HEK293T (cell line): ENCODE measurements around the gene CLMP.

Source experiments
- CTCF ChIA-PET: fragments of 350-600 bp; formaldehyde crosslinking; extraction: SDS; loops from one replicate; lab custom pipeline; 2021; ENCODE audit warnings: antibody characterized with exemption, inconsistent platforms; lab: Yijun Ruan, JAX
- POLR2A ChIA-PET: fragments of 350-600 bp; formaldehyde crosslinking; extraction: SDS; loops from one replicate; lab custom pipeline; 2020; ENCODE audit warnings: antibody characterized with exemption, inconsistent platforms; lab: Yijun Ruan, JAX
- DNase-seq: peaks from one replicate; pipeline ENCODE4 v3.0.0; 2012; ENCODE audit warnings: mixed read lengths; ENCODE audit errors: extremely low spot score
- ARNT ChIP-seq: fragments of 450-650 bp; IDR thresholded peaks from 2 replicates; pipeline ENCODE4 v1.6.1; 2017; ENCODE audit warnings: mild to moderate bottlenecking
- BHLHE40 ChIP-seq: fragments of 450-650 bp; IDR thresholded peaks from 2 replicates; pipeline ENCODE4 v1.6.1; 2016; ENCODE audit warnings: mild to moderate bottlenecking, moderate library complexity, borderline replicate concordance
- CTBP1 ChIP-seq: fragments of 450-650 bp; IDR thresholded peaks from 2 replicates; pipeline ENCODE4 v1.6.1; 2016; ENCODE audit warnings: borderline replicate concordance
- ELF4 ChIP-seq: fragments of 450-650 bp; IDR thresholded peaks from 2 replicates; pipeline ENCODE4 v1.6.1; 2017; ENCODE audit warnings: antibody characterized with exemption
- FOXA1 ChIP-seq: fragments of 450-650 bp; IDR thresholded peaks from 2 replicates; pipeline ENCODE4 v1.6.1; 2016; ENCODE audit warnings: mild to moderate bottlenecking
- FOXK2 ChIP-seq: fragments of 450-650 bp; IDR thresholded peaks from 2 replicates; pipeline ENCODE4 v1.6.1; 2016; ENCODE audit warnings: mild to moderate bottlenecking
- FOXM1 ChIP-seq: fragments of 450-650 bp; IDR thresholded peaks from 2 replicates; pipeline ENCODE4 v1.6.1; 2017; ENCODE audit warnings: mild to moderate bottlenecking, borderline replicate concordance
- HDGF ChIP-seq: fragments of 450-650 bp; IDR thresholded peaks from 2 replicates; pipeline ENCODE4 v1.6.1; 2017; ENCODE audit warnings: antibody characterized with exemption, borderline replicate concordance
- L3MBTL2 ChIP-seq: fragments of 450-650 bp; conservative IDR thresholded peaks from 2 replicates; pipeline ENCODE4 v1.6.1; 2016; ENCODE audit warnings: mild to moderate bottlenecking
- LEF1 ChIP-seq: fragments of 450-650 bp; IDR thresholded peaks from 2 replicates; pipeline ENCODE4 v1.6.1; 2017; ENCODE audit warnings: mild to moderate bottlenecking, borderline replicate concordance
- NFRKB ChIP-seq: fragments of 450-650 bp; IDR thresholded peaks from 2 replicates; pipeline ENCODE4 v1.6.1; 2016; ENCODE audit warnings: mild to moderate bottlenecking, moderate library complexity
- SP1 ChIP-seq: fragments of 450-650 bp; IDR thresholded peaks from 2 replicates; pipeline ENCODE4 v1.6.1; 2017
- SUZ12 ChIP-seq: fragments of 450-650 bp; IDR thresholded peaks from 2 replicates; pipeline ENCODE4 v1.6.1; 2016; ENCODE audit warnings: mild to moderate bottlenecking
- TARDBP ChIP-seq: fragments of 450-650 bp; IDR thresholded peaks from 2 replicates; pipeline ENCODE4 v1.6.1; 2016
- ZNF384 ChIP-seq: fragments of 450-650 bp; IDR thresholded peaks from 2 replicates; pipeline ENCODE4 v1.6.1; 2016
- TF ChIP-seq, protein P1 (sequence below): fragments of 450-650 bp; IDR thresholded peaks from 2 replicates; pipeline ENCODE4 v1.6.1; 2016

CLMP gene

GRCh38 chr11:123235656-123236261 is 40.7 kb upstream of the CLMP start:
- ChIA-PET POLR2A (interaction anchor here (0.8 kb wide), 1 partner anchor 174 kb away, joined by 3 read pairs; the partner anchor contains the start of gene HSPA8), CTCF (interaction anchor here (0.7 to 1.1 kb wide), 6 partner anchors 9 to 124 kb away, joined by 3 to 5 read pairs (median 3); no protein-coding TSS in a partner anchor)
- no peak for TF ChIP-seq ARNT
- no peak for TF ChIP-seq FOXA1
- no peak for TF ChIP-seq FOXM1
- TF ChIP-seq ELF4, result no peak
- TF ChIP-seq SUZ12, result no peak
- TF ChIP-seq CTBP1, result no peak
- TF ChIP-seq BHLHE40, result no peak
- no peak for TF ChIP-seq SP1
- TF ChIP-seq NFRKB, result no peak
- no peak for TF ChIP-seq FOXK2
- TF ChIP-seq, protein P1, sequence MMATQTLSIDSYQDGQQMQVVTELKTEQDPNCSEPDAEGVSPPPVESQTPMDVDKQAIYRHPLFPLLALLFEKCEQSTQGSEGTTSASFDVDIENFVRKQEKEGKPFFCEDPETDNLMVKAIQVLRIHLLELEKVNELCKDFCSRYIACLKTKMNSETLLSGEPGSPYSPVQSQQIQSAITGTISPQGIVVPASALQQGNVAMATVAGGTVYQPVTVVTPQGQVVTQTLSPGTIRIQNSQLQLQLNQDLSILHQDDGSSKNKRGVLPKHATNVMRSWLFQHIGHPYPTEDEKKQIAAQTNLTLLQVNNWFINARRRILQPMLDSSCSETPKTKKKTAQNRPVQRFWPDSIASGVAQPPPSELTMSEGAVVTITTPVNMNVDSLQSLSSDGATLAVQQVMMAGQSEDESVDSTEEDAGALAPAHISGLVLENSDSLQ, result no peak
- DNase-seq, result no peak

- peak; percentile 85 for DNase-seq
- CTCF ChIA-PET, result interaction anchor here (0.7 to 1.1 kb wide), 6 partner anchors 8 to 124 kb away, joined by 3 to 5 read pairs (median 3); no protein-coding TSS in a partner anchor
- no peak for TF ChIP-seq FOXM1
- TF ChIP-seq, protein P1, result no peak
- TF ChIP-seq CTBP1, result no peak
- TF ChIP-seq ZNF384, result no peak
- no peak for TF ChIP-seq HDGF
- TF ChIP-seq ARNT, result no peak
- no peak for TF ChIP-seq BHLHE40
- no peak for TF ChIP-seq L3MBTL2
- no peak for TF ChIP-seq ELF4
- POLR2A ChIA-PET, result interaction anchor here (0.8 kb wide), 1 partner anchor 173 kb away, joined by 3 read pairs; the partner anchor contains the start of gene HSPA8
Measured at GRCh38 chr11:123235117-123235655, 40.1 kb upstream of the CLMP start.

DNA sequence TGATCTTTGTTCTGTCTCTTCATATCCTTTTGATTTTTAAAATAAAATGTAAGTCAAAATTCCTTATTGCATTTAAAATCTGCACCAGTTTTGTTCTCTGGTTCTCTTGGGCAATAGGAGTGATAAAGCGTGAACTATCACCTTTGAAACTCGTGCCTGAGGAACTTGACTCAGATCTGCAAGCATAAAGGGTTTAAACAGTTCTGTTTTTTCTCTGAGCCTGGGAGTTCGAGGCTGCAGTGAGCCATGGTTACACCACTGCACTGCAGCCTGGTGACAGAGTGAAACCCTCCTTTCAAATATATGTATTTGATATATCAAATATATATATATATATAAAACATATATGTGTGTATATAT is 38.9 kb upstream of the CLMP start:
- CTCF ChIA-PET, result no interaction called here
- no peak for DNase-seq
- TF ChIP-seq SP1 (no peak), LEF1 (no peak), ZNF384 (no peak), ELF4 (no peak), BHLHE40 (no peak), FOXK2 (no peak)
- POLR2A ChIA-PET, result no interaction called here

GRCh38 chr11:123233280-123233974 is 38.4 kb upstream of the CLMP start:
- ChIA-PET POLR2A (no interaction called here), CTCF (interaction anchor here (1.1 kb wide), 1 partner anchor 20 kb away, joined by 4 read pairs; no protein-coding TSS in a partner anchor)
- TF ChIP-seq ELF4 (no peak), SUZ12 (no peak)
- TF ChIP-seq, protein P1, result no peak
- no peak for DNase-seq

GRCh38 chr11:123231777-123232176 is 36.7 kb upstream of the CLMP start:
- TF ChIP-seq ARNT, result no peak
- no peak for TF ChIP-seq NFRKB
- no peak for TF ChIP-seq ZNF384
- TF ChIP-seq L3MBTL2, result no peak
- TF ChIP-seq, protein P1, result no peak
- no peak for TF ChIP-seq CTBP1
- TF ChIP-seq FOXA1, result no peak
- TF ChIP-seq ELF4, result no peak
- TF ChIP-seq SP1, result no peak
- no peak for DNase-seq
- CTCF ChIA-PET, result interaction anchor here (1.1 kb wide), 1 partner anchor 57 kb away, joined by 3 read pairs; no protein-coding TSS in a partner anchor
- POLR2A ChIA-PET, result no interaction called here

- DNase-seq, result no peak
- POLR2A ChIA-PET, result no interaction called here
- no peak for TF ChIP-seq FOXM1
- no peak for TF ChIP-seq ARNT
- no peak for TF ChIP-seq TARDBP
- no peak for TF ChIP-seq ELF4
- TF ChIP-seq L3MBTL2, result no peak
- CTCF ChIA-PET, result interaction anchor here (1.1 kb wide), 1 partner anchor 57 kb away, joined by 3 read pairs; no protein-coding TSS in a partner anchor
Measured at GRCh38 chr11:123231256-123231655, 36.2 kb upstream of the CLMP start.
